ENCODE data around the gene SRSF11.
"Not testable (repeated sequence)": the region's sequence is repeated elsewhere in the genome, so short reads cannot be mapped to it uniquely, and the experiment has no call there.

Gene SRSF11, protein sequence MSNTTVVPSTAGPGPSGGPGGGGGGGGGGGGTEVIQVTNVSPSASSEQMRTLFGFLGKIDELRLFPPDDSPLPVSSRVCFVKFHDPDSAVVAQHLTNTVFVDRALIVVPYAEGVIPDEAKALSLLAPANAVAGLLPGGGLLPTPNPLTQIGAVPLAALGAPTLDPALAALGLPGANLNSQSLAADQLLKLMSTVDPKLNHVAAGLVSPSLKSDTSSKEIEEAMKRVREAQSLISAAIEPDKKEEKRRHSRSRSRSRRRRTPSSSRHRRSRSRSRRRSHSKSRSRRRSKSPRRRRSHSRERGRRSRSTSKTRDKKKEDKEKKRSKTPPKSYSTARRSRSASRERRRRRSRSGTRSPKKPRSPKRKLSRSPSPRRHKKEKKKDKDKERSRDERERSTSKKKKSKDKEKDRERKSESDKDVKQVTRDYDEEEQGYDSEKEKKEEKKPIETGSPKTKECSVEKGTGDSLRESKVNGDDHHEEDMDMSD

DNA sequence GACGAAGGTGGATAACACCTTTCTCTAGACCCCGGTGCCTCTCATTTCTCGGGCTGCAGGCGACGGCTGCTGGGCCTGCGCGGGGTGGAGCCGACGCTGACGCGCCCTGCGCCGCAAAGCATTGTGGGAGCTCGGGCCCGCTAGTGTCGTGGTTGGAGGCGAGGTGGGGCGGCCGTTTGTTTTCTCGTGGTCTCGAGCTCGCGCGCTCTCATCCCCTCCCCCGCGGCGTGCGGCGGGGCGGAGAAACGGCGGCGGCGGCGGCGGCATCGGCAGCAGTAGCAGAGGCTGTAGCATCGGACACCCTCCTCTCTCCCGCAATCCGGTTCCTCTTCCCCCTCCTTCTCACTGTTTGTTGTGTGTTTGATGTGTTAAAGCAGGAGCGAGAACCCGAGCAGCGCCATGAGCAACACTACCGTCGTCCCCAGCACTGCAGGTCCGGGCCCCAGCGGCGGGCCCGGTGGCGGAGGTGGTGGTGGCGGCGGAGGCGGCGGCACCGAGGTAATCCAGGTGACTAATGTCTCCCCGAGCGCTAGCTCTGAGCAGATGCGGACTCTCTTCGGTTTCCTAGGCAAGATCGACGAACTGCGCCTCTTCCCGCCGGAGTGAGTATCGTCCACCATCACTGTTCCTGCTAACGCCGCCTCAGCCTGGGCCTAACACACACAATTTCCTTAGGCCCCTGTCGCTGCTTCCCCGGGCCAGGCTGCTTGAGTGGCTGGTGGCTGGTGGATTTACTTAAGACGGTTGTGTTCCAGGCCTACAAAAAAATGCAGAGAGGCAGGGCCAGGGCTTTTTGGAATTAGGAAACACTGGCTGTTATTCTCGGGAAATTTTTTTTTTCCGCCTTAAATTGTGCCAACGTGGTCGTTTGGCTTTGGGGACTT is at the start of gene SRSF11:
TSS of gene SRSF11 (plus strand) at position 143 of the 884 bp plus-strand sequence. CDS start at position 400, 257 bp downstream.
- DNase-seq (ENCODE audit: low read depth): peak; percentile 93

DNA sequence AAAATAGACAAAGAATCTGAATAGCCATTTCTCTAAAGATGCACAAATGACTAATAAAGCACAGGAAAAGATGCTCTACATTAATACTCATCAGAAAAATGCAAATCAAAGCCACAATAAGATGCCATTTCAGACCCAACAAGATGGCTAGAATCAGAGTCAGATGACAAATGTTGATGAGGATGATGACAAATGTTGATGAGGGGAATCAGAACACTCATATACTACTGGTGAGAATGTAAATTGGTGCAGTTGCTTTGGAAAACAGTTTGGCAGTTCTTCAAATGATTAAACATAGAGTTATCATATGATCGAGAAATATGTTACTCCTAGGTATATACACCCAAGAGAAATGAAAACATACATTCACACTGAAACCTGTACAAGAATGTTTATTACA is 49.7 kb upstream of the SRSF11 start:
- DNase-seq (ENCODE audit: low read depth): no peak

DNA sequence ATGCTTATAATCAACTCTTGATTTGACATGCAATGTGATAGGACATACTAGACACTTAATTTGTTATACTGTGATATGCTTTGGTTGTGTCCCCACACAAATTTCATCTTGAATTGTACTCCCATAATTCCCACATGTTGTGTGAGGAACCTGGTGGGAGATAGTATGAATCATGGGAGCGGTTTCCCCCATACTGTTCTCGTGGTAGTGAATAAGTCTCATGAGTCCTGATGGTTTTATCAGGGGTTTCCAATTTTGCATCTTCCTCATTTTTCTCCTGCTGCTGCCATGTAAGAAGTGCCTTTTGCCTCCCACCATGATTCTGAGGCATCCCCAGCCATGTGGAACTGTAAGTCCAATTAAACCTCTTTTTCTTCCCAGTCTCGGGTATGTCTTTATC is 36.0 kb upstream of the SRSF11 start:
- DNase-seq (ENCODE audit: low read depth): not testable (repeated sequence)

DNA sequence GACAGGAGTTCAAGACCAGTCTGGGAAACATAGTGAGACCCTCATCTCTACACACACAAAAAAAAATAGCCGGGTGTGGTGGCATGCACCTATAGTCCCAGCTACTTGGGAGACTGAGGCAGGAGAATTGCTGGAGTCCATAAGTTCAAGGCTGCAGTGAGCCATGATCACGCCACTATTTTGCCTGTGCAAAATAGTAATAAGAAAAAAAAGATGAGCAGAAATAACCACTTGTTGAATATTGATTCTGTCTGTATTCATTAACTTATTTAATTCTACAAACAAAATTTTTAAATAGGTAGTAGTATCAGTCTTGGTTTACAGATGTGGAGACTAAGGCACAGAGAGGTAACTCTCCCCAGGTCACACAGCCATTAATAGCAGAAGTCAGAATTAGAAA is 32.7 kb upstream of the SRSF11 start:
- no peak for DNase-seq (ENCODE audit: low read depth)

DNA sequence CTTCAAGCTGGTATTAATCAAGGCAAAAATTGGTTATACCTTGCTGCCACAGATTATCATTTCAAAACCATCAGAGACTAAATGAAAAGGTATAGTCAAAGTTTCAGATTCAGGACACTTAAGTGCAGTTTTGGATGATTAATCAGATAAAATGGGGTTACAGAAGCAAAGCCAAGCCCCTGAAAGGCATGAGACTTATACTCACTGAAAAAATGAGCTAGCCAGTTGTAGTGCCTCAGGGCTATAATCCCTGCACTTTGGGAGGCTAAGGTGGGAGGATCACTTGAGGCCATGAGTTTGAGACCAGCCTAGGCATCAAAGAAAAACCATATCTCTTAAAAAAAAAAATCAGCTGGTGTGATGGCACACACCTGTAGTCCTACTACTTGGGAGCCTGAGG is 31.0 kb upstream of the SRSF11 start:
- DNase-seq (ENCODE audit: low read depth): no peak

DNA sequence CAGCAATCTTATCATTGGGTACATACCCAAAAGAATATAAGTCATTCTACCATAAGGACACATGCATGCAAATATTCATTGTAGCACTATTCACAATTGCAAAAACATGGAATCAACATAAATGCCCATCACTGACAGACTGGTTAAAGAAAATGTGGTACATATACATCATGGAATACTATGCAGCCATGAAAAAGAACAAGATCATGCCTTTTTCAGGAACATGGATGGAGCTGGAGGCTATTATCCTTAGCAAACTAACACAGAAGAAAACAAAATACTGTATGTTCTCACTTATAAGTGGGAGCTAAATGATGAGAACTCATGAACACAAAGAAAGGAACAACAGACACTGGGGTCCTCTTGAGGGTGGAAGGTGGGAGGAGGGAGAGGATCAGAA is 28.7 kb upstream of the SRSF11 start:
- not testable (repeated sequence) for DNase-seq (ENCODE audit: low read depth)

DNA sequence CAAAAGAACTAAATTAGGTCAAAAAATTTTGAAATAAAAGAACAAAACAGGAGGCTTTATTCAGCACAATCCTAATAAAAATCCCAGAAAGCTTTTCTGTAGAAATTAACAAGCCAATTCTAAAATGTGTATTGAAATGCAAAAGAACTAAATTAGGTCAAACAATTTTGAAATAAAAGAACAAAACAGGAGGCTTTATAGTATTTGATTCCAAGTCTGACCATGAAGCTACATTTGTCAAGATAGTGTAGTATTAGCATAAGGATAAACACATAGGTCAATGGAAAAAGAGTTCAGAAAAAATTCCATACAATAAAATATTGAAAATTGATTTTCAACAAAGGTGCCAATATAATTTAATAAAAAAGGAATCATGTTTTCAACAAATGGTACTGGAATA is 26.6 kb upstream of the SRSF11 start:
- DNase-seq (ENCODE audit: low read depth): no peak

DNA sequence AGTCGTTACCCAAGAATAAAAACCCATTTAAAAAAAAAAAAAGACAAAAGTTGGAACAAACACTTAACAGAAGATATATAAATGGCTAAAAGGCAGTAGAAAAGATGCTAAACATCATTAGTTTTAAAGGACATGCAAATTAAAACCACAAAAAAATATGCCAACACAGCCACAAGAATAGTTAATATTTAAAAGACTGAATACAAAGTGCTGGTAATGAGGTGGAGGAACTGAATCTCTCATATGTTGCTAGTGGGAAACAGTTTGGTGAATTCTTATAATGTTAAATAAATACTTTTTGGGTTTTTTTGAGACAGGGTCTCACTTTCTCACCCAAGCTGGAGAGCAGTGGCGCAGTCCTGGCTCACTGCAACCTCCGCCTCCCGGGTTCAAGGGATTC is 25.8 kb upstream of the SRSF11 start:
- no peak for DNase-seq (ENCODE audit: low read depth)

DNA sequence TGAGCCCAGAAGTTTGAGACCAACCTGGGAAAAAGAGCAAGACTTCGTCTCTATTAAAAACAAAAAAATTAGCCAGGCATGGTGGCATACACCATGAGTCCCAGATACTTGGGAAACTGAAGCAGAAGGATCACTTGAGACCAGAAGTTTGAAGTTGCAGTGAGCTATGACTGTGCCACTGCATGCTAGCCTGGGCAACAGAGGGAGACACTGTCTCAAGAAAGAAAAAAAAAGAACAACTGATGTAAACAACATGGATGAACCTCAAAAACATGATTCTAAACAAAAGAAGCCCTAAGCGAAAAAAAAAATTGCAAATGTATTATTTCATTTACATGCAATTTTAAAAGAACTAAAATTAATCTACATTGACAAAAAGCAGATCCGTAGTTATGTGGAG is 24.8 kb upstream of the SRSF11 start:
- no peak for DNase-seq (ENCODE audit: low read depth)

DNA sequence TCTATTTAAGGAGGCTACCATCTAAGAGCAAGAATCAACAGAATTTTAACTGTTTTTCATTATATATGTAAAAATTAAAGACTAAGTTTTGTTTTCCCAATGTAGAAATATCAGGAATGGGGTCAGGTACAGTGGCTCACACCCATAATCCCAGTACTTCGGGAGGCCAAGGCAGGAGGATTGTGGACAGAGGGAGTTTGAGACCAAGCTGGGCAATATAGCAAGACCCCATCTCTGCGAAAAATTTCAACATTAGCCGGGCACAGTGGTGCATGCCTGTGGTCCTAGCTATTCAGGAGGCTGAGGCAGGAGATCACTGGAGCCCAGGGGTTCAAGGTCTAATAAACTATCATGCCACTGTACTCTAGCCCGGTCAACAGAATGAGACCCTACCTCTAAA is 21.1 kb upstream of the SRSF11 start:
- no peak for DNase-seq (ENCODE audit: low read depth)

DNA sequence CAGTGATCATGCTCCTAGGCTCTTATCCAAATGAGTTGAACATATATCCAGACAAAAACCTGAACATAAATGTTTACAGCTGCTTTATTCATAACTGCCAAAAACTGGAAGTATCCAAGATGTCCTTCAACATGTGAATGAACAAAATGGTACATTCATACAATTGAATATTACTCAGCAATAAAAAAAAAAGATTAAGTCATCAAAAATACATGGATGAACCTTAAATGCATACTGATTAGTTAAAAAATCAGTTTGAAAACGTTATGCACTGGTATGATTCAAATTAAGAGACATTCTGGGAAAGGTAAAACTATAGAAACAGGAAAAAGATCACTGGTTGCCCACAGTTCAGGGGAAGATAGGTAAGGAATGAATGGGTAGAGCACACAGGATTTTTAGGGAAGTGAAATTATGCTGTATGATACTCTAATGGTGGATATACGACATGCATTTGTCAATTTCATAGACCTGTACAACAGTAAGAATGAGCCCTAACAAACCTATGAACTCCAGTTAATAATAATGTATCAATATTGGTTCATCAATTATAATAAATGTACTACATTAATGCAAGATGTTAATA is 18.9 kb upstream of the SRSF11 start:
- no peak for DNase-seq (ENCODE audit: low read depth)

DNA sequence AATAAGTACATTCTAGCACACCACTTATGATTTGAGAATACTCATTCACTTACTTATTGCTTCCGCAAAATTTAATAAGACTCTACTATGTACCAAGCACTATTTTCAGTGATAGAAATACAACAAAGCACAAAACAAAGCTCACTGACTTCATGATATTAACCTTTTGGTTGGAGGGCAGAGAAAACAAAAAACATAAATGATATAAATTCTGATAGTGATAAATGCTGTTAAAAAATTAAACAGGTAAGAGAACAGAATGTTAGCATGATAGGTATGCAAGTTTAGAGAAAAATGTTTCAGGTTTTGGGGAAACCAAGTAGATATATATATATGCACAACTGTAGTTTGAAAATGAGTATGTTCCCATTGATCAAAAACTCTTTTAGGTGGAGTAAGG is 17.0 kb upstream of the SRSF11 start:
- DNase-seq (ENCODE audit: low read depth): no peak

DNA sequence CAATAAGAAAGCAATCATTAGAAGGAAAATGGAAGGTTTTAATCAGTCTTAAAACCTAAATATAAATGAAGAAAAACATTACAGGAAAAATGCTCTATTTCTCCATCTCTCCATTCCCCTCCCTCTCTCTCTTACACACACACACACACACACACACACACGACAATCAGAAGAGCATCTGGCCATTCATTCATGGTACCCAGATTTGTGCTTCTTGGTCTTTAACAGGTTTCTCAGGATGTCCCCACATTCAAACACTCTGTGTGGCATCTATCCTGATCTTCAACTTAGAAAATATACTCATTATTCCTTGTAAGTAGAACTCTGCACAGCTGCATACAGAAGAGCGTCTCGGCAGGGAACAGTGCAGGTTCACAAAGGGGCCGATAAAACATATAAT is 16.6 kb upstream of the SRSF11 start:
- DNase-seq (ENCODE audit: low read depth): no peak

DNA sequence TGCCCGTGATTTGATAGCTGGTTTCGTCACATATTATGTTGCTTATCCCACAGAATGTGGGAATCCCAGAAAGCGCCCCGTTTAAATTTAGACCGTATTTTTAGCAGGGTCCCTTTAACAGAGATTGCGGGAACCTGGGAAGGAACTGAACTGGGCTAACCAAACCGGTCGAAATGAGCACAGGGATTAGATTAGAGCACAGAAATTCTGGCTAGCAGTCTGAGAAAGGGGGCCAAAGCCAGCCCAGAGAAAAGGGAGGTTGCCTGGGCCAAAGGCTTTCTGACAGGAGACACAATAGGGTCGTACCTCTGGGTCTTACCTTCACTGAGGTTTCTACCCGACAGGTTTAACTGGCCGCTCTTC is 16.1 kb upstream of the SRSF11 start:
- DNase-seq (ENCODE audit: low read depth): no peak

DNA sequence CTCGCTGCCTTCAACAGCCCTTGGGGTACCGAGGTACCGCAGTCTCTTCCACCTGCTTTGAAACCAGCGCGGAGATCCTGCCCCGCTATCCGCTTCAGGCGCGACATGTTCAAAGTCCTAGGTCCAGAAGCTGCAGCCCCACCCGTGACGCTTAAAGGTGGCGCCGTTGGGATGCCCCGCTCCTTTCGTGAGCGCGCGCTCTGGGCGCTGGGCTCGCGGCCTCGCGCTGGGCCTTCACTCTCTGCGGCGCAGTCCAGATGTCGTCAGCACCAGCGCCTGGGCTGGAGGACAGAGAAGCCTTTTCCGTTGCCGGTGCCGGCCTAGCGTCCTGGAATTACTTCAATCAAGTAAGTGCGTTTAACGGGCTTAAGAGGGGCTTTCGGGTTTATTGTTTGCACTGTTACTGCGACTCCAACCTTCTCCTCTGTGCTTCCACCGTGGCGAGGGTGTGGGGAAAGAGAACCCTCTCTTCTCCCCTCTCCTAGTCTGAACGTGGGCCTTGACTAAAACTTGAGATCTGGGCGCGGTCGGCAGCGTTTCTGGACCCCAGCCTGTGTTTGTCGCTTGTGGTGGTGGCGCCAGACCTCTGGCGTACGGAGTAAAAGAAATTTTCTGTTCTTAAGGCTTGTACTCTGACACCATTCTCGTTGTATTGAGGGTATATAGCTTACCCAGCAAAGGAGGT is 15.6 kb upstream of the SRSF11 start, which contains the start of gene LRRC40:
TSS of gene LRRC40 (minus strand) at position 146 of the 685 bp plus-strand sequence. CDS start at position 107, 39 bp downstream.
- DNase-seq (ENCODE audit: low read depth): peak; percentile 97

DNA sequence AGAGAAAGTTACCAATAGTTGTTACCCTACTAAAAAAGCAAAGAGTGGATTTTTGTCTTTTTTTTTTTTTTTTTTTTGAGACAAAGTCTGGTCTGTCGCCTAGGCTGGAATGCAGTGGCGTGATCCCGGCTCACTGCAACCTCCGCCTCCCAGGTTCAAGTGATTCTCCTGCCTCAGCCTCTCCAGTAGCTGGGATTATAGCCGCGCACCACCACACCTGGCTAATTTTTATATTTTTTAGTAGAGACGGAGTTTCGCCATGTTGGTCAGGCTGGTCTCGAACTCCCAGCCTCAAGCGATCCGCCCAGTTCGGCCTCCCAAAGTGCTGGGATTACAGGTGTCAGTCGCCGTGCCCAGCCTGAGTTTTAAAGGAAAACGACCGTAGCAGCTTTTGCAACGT is 14.3 kb upstream of the SRSF11 start:
- not testable (repeated sequence) for DNase-seq (ENCODE audit: low read depth)

DNA sequence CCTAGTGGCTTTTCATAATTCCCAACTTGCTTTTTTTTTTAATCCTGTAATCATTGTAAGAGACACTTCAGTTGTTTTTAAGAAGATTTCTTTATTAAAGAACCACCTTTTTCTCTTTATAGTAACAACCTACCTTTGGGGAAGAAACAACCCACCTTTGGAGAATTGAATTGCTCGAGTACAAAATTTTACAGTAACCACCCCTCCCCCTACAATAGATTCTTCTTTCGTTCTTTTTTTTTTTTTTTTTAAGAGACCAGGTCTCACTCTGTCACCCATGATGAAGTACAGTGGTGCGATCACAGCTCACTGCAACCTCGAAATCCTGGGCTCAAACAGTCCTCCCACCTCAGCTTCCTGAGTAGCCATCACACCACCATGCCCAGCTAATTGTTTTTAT is 13.7 kb upstream of the SRSF11 start:
- DNase-seq (ENCODE audit: low read depth): no peak

DNA sequence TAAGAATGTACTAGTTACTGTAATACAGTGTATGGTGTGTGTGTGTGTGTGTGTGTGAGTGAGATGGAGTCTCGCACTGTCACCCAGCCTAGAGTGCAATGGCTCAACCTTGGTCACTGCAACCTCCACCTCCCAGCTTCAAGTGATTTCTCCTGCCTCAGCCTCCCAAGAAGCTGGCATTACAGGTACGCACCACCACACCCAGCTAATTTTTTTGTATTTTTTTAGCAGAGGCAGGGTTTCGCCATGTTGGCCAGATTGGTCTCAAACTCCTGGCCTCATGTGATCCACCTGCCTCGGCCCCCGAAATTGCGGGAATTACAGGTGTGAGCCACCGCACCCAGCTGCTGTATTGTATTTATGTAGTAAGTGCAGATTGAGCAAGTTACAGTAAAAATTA is 12.9 kb upstream of the SRSF11 start:
- DNase-seq (ENCODE audit: low read depth): no peak

DNA sequence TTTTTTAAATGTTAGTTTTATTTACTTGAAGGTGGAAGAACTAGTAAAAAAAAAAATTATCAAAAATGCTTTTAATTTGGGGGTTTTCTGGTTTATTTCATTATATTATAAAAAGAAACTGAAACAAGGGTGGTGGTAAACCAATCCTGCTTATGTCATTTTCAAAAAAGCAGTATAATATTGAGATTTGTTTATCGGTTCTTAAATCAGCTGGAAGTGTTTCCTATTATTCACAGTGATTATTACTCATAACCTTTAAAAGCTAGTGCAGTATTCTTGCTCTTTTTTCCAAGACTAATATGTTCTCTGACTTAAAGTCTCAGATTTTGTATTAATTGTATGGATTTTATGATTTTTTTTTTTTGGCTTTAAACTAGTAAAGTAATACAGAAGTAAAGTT is 10.4 kb upstream of the SRSF11 start:
- DNase-seq (ENCODE audit: low read depth): no peak

DNA sequence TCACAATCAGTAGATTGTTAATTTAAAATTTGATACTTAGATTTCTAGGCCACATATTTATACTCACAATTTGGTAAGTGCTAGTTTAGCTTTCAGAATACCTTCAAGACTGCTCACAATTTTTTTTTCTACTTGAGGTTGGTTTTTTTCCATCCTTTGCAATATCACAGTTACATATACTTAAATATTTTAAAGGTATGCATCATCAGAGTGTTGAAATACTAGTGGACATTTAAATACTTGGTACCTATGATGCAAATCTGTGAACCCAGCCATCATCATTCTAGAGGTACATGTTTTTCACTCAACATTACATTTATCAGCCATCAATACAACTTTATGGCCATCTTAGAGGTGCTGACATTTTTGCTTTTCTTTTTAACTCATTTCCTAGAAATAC is 9.6 kb upstream of the SRSF11 start:
- DNase-seq (ENCODE audit: low read depth): peak; percentile 56

DNA sequence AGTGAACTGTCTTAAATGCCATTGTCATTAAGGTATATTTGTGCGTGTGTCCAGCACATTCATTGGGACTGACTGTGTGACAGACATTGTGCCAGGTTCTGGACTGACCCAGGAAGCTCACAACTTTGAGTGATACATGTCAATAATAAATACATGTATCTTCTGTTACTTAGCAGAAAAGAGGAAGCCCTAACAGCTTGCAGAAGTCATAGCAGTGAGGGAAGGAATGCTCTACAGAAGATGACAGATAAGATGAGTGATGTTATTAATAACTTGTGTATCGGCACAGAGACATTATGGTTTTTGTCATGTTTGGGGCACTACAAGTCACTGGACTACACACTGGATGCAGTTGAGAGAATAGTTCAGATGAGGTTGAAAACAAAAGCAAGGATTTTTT is 1.2 kb upstream of the SRSF11 start:
- no peak for DNase-seq (ENCODE audit: low read depth)

Measured in iris pigment epithelial cell (primary cell).